Activated naive CD4-positive, alpha-beta T cell treated with anti-CD3 and anti-CD28 coated beads, Interleukin-2, amount 10 ng/mL, durations not matched to agents 7 days and 5 days (primary cell): ENCODE measurements around the gene ZNF324B.
"Not testable (repeated sequence)": the region's sequence is repeated elsewhere in the genome, so short reads cannot be mapped to it uniquely, and the experiment has no call there.

Source experiments
- CTCF ChIA-PET: fragments of 350-600 bp; sonication (Branson Sonifier 250); formaldehyde crosslinking; loops from one replicate; lab custom pipeline; 2021; ENCODE audit warnings: antibody characterized with exemption; lab: Charles Lee
- DNase-seq: peaks from one replicate; pipeline ENCODE4 v3.0.0-alpha.2; 2020
- H3K27ac Mint-ChIP-seq: one replicate; pipeline ENCODE4 v1.8.0; 2021; ENCODE audit warnings: mild to moderate bottlenecking, moderate library complexity, mixed read lengths
- H3K27me3 Mint-ChIP-seq: one replicate; pipeline ENCODE4 v1.8.0; 2021; ENCODE audit warnings: mild to moderate bottlenecking, mixed read lengths
- H3K36me3 Mint-ChIP-seq: one replicate; pipeline ENCODE4 v1.8.0; 2021; ENCODE audit warnings: mixed read lengths
- H3K4me1 Mint-ChIP-seq: one replicate; pipeline ENCODE4 v1.8.0; 2021; ENCODE audit warnings: mixed read lengths
- H3K4me3 Mint-ChIP-seq: one replicate; pipeline ENCODE4 v1.8.0; 2021; ENCODE audit warnings: mild to moderate bottlenecking, moderate library complexity, mixed read lengths
- H3K9me3 Mint-ChIP-seq: one replicate; pipeline ENCODE4 v1.8.0; 2021; ENCODE audit warnings: mixed read lengths

Gene ZNF324B

GRCh38 chr19:58451358-58452101 lies at the start of gene ZNF324B:
Gene ZNF324B (plus strand): TSS chr19:58451622. CDS start chr19:58453702, 2,080 bp downstream.
- CTCF ChIA-PET, result interaction anchor here (0.8 to 1.0 kb wide), 2 partner anchors 43 to 89 kb away, joined by 3 read pairs; partner anchors contain the start of genes ZNF497 and ZNF584
- Mint-ChIP-seq H3K4me1 (peaks cover 22% of the 10 kb centered on the region), H3K27ac (peak within 1 kb of the TSS; percentile 70), H3K4me3 (peak within 1 kb of the TSS; percentile 67), H3K27me3 (peaks cover 32% of the 10 kb centered on the region), H3K36me3 (peaks cover 28% of the 10 kb centered on the region), H3K9me3 (peaks cover 13% of the 10 kb centered on the region)
- peak; percentile 98 for DNase-seq

- Mint-ChIP-seq H3K4me1 (peaks cover 36% of the 10 kb centered on the region), H3K9me3 (no peaks in the 10 kb centered on the region), H3K36me3 (peaks cover 4% of the 10 kb centered on the region), H3K4me3 (peak overlapping the region; percentile 57), H3K27me3 (peaks cover 27% of the 10 kb centered on the region), H3K27ac (no peak overlapping the region)
- CTCF ChIA-PET, result interaction anchor here (0.7 kb wide), 1 partner anchor 20 kb away, joined by 3 read pairs; no protein-coding TSS in a partner anchor
- DNase-seq, result peak; percentile 45
These were observed 49.5 kb upstream of the ZNF324B start for GRCh38 chr19:58401840-58402421.

- not testable (repeated sequence) for H3K36me3 Mint-ChIP-seq, H3K4me3 Mint-ChIP-seq
- CTCF ChIA-PET, result interaction anchor here (0.6 kb wide), 1 partner anchor 87 kb away, joined by 5 read pairs; no protein-coding TSS in a partner anchor
These were observed 47.4 kb upstream of the ZNF324B start for GRCh38 chr19:58403920-58404478.

GRCh38 chr19:58406818-58407657 lies 44.4 kb upstream of the ZNF324B start:
- Mint-ChIP-seq H3K27me3 (no peaks in the 10 kb centered on the region), H3K27ac (peak overlapping the region; percentile 93), H3K4me1 (peaks cover 45% of the 10 kb centered on the region), H3K4me3 (peak overlapping the region; percentile 95), H3K9me3 (no peaks in the 10 kb centered on the region), H3K36me3 (peaks cover 10% of the 10 kb centered on the region)
- DNase-seq, result no peak
- CTCF ChIA-PET, result interaction anchor here (1.5 kb wide), 2 partner anchors 56 to 186 kb away, joined by 4 read pairs; no protein-coding TSS in a partner anchor

More at GRCh38 chr19:58403920-58404478, 47.4 kb upstream of the ZNF324B start:
- not testable (repeated sequence) for DNase-seq, H3K9me3 Mint-ChIP-seq, H3K27ac Mint-ChIP-seq
- Mint-ChIP-seq H3K4me1 (peaks cover 50% of the 10 kb centered on the region), H3K27me3 (peaks cover 12% of the 10 kb centered on the region)

- peaks cover 45% of the 10 kb centered on the region for H3K4me1 Mint-ChIP-seq
- H3K27me3 Mint-ChIP-seq, result no peaks in the 10 kb centered on the region
- H3K27ac Mint-ChIP-seq, result peak overlapping the region; percentile 93
- no peaks in the 10 kb centered on the region for H3K9me3 Mint-ChIP-seq
- peaks cover 12% of the 10 kb centered on the region for H3K36me3 Mint-ChIP-seq
- CTCF ChIA-PET, result interaction anchor here (1.5 kb wide), 2 partner anchors 55 to 186 kb away, joined by 4 read pairs; no protein-coding TSS in a partner anchor
- peak overlapping the region; percentile 95 for H3K4me3 Mint-ChIP-seq
- no peak for DNase-seq
These were observed 43.7 kb upstream of the ZNF324B start for GRCh38 chr19:58407658-58408151.

GRCh38 chr19:58408152-58409009 lies 43.0 kb upstream of the ZNF324B start, which contains the start of gene ZNF584:
Gene ZNF584 (plus strand): TSS chr19:58408649. CDS start chr19:58409148, 499 bp downstream.
- Mint-ChIP-seq H3K27me3 (no peaks in the 10 kb centered on the region), H3K9me3 (no peaks in the 10 kb centered on the region), H3K36me3 (peaks cover 14% of the 10 kb centered on the region), H3K4me1 (peaks cover 40% of the 10 kb centered on the region), H3K4me3 (peak within 1 kb of the TSS; percentile 95), H3K27ac (peak within 1 kb of the TSS; percentile 93)
- peak; percentile 97 for DNase-seq
- CTCF ChIA-PET, result interaction anchor here (0.7 kb wide), 1 partner anchor 43 kb away, joined by 3 read pairs; the partner anchor contains the start of gene ZNF324B

- Mint-ChIP-seq H3K27me3 (no peaks in the 10 kb centered on the region), H3K4me1 (peaks cover 33% of the 10 kb centered on the region), H3K4me3 (peak overlapping the region; percentile 95), H3K27ac (peak overlapping the region; percentile 16), H3K36me3 (peaks cover 12% of the 10 kb centered on the region), H3K9me3 (no peaks in the 10 kb centered on the region)
- peak; percentile 41 for DNase-seq
- CTCF ChIA-PET, result interaction anchor here (0.7 kb wide), 1 partner anchor 42 kb away, joined by 3 read pairs; the partner anchor contains the start of gene ZNF324B
These were observed 42.2 kb upstream of the ZNF324B start for GRCh38 chr19:58409010-58409790.

GRCh38 chr19:58416604-58417003 lies 34.8 kb upstream of the ZNF324B start:
- no peaks in the 10 kb centered on the region for H3K4me1 Mint-ChIP-seq
- peaks cover 13% of the 10 kb centered on the region for H3K9me3 Mint-ChIP-seq
- no peak overlapping the region for H3K27ac Mint-ChIP-seq
- no peaks in the 10 kb centered on the region for H3K27me3 Mint-ChIP-seq
- CTCF ChIA-PET, result no interaction called here
- H3K36me3 Mint-ChIP-seq, result peaks cover 43% of the 10 kb centered on the region
- DNase-seq, result no peak
- no peak overlapping the region for H3K4me3 Mint-ChIP-seq

- CTCF ChIA-PET, result no interaction called here
- Mint-ChIP-seq H3K9me3 (peaks cover 13% of the 10 kb centered on the region), H3K4me1 (no peaks in the 10 kb centered on the region), H3K4me3 (no peak overlapping the region), H3K36me3 (peaks cover 45% of the 10 kb centered on the region), H3K27ac (no peak overlapping the region), H3K27me3 (no peaks in the 10 kb centered on the region)
- DNase-seq, result no peak
These were observed 34.4 kb upstream of the ZNF324B start for GRCh38 chr19:58417071-58417470.

GRCh38 chr19:58428617-58429016 lies 22.8 kb upstream of the ZNF324B start:
- DNase-seq, result no peak
- Mint-ChIP-seq H3K9me3 (peaks cover 75% of the 10 kb centered on the region), H3K27ac (no peak overlapping the region), H3K4me3 (no peak overlapping the region), H3K36me3 (peaks cover 20% of the 10 kb centered on the region), H3K4me1 (no peaks in the 10 kb centered on the region), H3K27me3 (no peaks in the 10 kb centered on the region)
- CTCF ChIA-PET, result interaction anchor here (1.8 kb wide), 1 partner anchor 200 kb away, joined by 5 read pairs; the partner anchor contains the start of gene ZNF544

GRCh38 chr19:58429745-58430144 lies 21.7 kb upstream of the ZNF324B start:
- no peak overlapping the region for H3K4me3 Mint-ChIP-seq
- H3K36me3 Mint-ChIP-seq, result peaks cover 31% of the 10 kb centered on the region
- peaks cover 85% of the 10 kb centered on the region for H3K9me3 Mint-ChIP-seq
- DNase-seq, result no peak
- CTCF ChIA-PET, result interaction anchor here (1.8 kb wide), 1 partner anchor 201 kb away, joined by 5 read pairs; the partner anchor contains the start of gene ZNF544
- no peaks in the 10 kb centered on the region for H3K4me1 Mint-ChIP-seq
- no peak overlapping the region for H3K27ac Mint-ChIP-seq
- H3K27me3 Mint-ChIP-seq, result no peaks in the 10 kb centered on the region

- Mint-ChIP-seq H3K27me3 (peaks cover 3% of the 10 kb centered on the region), H3K4me1 (peaks cover 11% of the 10 kb centered on the region), H3K27ac (no peak overlapping the region), H3K36me3 (peaks cover 63% of the 10 kb centered on the region), H3K4me3 (no peak overlapping the region), H3K9me3 (peaks cover 86% of the 10 kb centered on the region)
- CTCF ChIA-PET, result no interaction called here
- no peak for DNase-seq
These were observed 17.2 kb upstream of the ZNF324B start for GRCh38 chr19:58434217-58434616.
